GM23338 (cell line): ENCODE results near the gene LGALS14. TPM values are rescaled to one million over a fixed set of nuclear protein-coding genes. Genes with fewer than 3 reads are reported as not detected.
"Not testable (repeated sequence)": the region's sequence is repeated elsewhere in the genome, so short reads cannot be mapped to it uniquely, and the experiment has no call there.

Experiments
- ATAC-seq: fragments of 200-7000 bp; cut with Tn5 transposase; 3 replicates; pipeline ENCODE4 v1.9.1; 2020
- DNase-seq: peaks from one replicate; pipeline ENCODE4 v3.0.0-alpha.2; 2015; ENCODE audit warnings: low spot score
- H2AFZ ChIP-seq: fragments of 200-600 bp; sonication (generic); 2 replicates; pipeline ENCODE4 v1.8.0; 2016; ENCODE audit warnings: antibody characterized with exemption, mild to moderate bottlenecking, moderate library complexity
- H3F3A ChIP-seq: fragments of 200-600 bp; sonication (generic); replicated peaks from 2 replicates; pipeline ENCODE4 v1.8.0; 2017; ENCODE audit warnings: antibody characterized with exemption, mixed run types, low read depth
- H3K27ac ChIP-seq: fragments of 200-600 bp; sonication (generic); 2 replicates; pipeline ENCODE4 v1.6.1; 2016; ENCODE audit warnings: low read depth
- H3K27me3 ChIP-seq: fragments of 200-600 bp; sonication (generic); 2 replicates; pipeline ENCODE4 v1.8.0; 2016; ENCODE audit warnings: mild to moderate bottlenecking, mixed run types, moderate library complexity; ENCODE audit not compliant: insufficient read depth
- H3K36me3 ChIP-seq: fragments of 200-600 bp; sonication (generic); 2 replicates; pipeline ENCODE4 v1.8.0; 2016; ENCODE audit warnings: mild to moderate bottlenecking; ENCODE audit not compliant: insufficient read depth
- H3K4me1 ChIP-seq: fragments of 200-600 bp; sonication (generic); 2 replicates; pipeline ENCODE4 v1.8.0; 2016; ENCODE audit warnings: mild to moderate bottlenecking, moderate library complexity; ENCODE audit not compliant: insufficient read depth
- H3K4me2 ChIP-seq: fragments of 200-600 bp; sonication (generic); 2 replicates; pipeline ENCODE4 v1.7.1; 2017; ENCODE audit warnings: mixed run types
- H3K4me3 ChIP-seq: fragments of 200-600 bp; sonication (generic); 2 replicates; pipeline ENCODE4 v1.6.1; 2016; ENCODE audit warnings: mixed run types
- H3K79me2 ChIP-seq: fragments of 200-600 bp; sonication (generic); replicated peaks from 2 replicates; pipeline ENCODE4 v1.8.0; 2017; ENCODE audit warnings: mild to moderate bottlenecking; ENCODE audit not compliant: insufficient read depth
- H3K9me2 ChIP-seq: fragments of 200-600 bp; sonication (generic); 2 replicates; pipeline ENCODE4 v1.8.0; 2017; ENCODE audit not compliant: insufficient read depth
- H4K20me1 ChIP-seq: fragments of 200-600 bp; sonication (generic); replicated peaks from 2 replicates; pipeline ENCODE4 v1.8.0; 2017; ENCODE audit warnings: mild to moderate bottlenecking; ENCODE audit not compliant: insufficient read depth
- H3K27ac Mint-ChIP-seq: 2 replicates; pipeline ENCODE4 v1.8.0; 2020; ENCODE audit warnings: inconsistent platforms, mild to moderate bottlenecking, moderate library complexity, mixed read lengths
- H3K27me3 Mint-ChIP-seq: 3 replicates; pipeline ENCODE4 v1.8.0; 2022; ENCODE audit warnings: low read depth, mild to moderate bottlenecking, moderate library complexity, mixed read lengths, inconsistent platforms; ENCODE audit not compliant: insufficient read depth, poor library complexity
- H3K36me3 Mint-ChIP-seq: 3 replicates; pipeline ENCODE4 v1.8.0; 2021; ENCODE audit warnings: low read depth, mild to moderate bottlenecking, inconsistent platforms, moderate library complexity, mixed read lengths
- H3K4me1 Mint-ChIP-seq: 3 replicates; pipeline ENCODE4 v1.8.0; 2020; ENCODE audit warnings: mild to moderate bottlenecking, inconsistent platforms, mixed read lengths
- H3K4me3 Mint-ChIP-seq: 3 replicates; pipeline ENCODE4 v1.8.0; 2021; ENCODE audit warnings: moderate library complexity, mild to moderate bottlenecking, inconsistent platforms, mixed read lengths
- H3K9me3 Mint-ChIP-seq: 3 replicates; pipeline ENCODE4 v1.8.0; 2020; ENCODE audit warnings: moderate library complexity, mild to moderate bottlenecking, inconsistent platforms, mixed read lengths
- CTCF ChIP-seq, 2 experiments: fragments of 200-600 bp in 1 of 2; sonication (generic) in 1 of 2; conservative IDR thresholded peaks; 2 replicates each; pipeline versions ENCODE4 v1.5.1 to v1.6.1; 2016 to 2017; ENCODE audit warnings: antibody characterized with exemption in 2 of 2, low read depth in 2 of 2, mild to moderate bottlenecking in 2 of 2, moderate library complexity in 1 of 2
- ZNF462 ChIP-seq: fragments of 250-450 bp; sonication (Bioruptor Pico); IDR thresholded peaks from 2 replicates; pipeline ENCODE4 v1.5.0; 2020; ENCODE audit warnings: mild to moderate bottlenecking, moderate library complexity
- polyA plus RNA-seq: library from polyadenylated mRNA; unstranded; fragments of >200 nt; fragmentation: Nextera tagmentation; extraction: Ambion mirVana; gene quantifications from 2 replicates; pipeline ENCODE4 v1.2.1, GENCODE V29; 2016
- total RNA-seq: library from RNA; depleted of rRNA; stranded (reverse); fragments of >200 nt; shearing (Covaris generic); gene quantifications from 2 replicates; pipeline ENCODE4 v1.2.3, GENCODE V29; 2014

LGALS14 gene
- total and polyA plus RNA-seq, 2 experiments from 2014 or later, result not detected

- H4K20me1 ChIP-seq, H3K27ac Mint-ChIP-seq, H3K27me3 Mint-ChIP-seq, H3K4me3 ChIP-seq, H3K27ac ChIP-seq, H3K4me3 Mint-ChIP-seq, H3K36me3 Mint-ChIP-seq, H3K27me3 ChIP-seq, H3K9me2 ChIP-seq, ATAC-seq, H3K9me3 Mint-ChIP-seq, H3K4me2 ChIP-seq, H3K36me3 ChIP-seq, H3F3A ChIP-seq, H3K79me2 ChIP-seq, H2AFZ ChIP-seq: not testable (repeated sequence)
- peak; percentile 20 for DNase-seq
- peaks cover 13% of the 10 kb centered on the region for H3K4me1 ChIP-seq
- peaks cover 13% of the 10 kb centered on the region for H3K4me1 Mint-ChIP-seq
- TF ChIP-seq CTCF (conservative IDR thresholded peaks at IDR 0.05; ENCODE audit: low read depth in 2 of 2), result peak; percentile 45 to 63
Observed at GRCh38 chr19:39673862-39674261, 30.4 kb upstream of the LGALS14 start.

GRCh38 chr19:39676004-39676403, 28.3 kb upstream of the LGALS14 start:
- ATAC-seq, result no peak

More at GRCh38 chr19:39676004-39676403, 28.3 kb upstream of the LGALS14 start:
- Mint-ChIP-seq H3K4me3 (no peak overlapping the region), H3K27me3 (peaks cover 7% of the 10 kb centered on the region), H3K27ac (no peak overlapping the region), H3K4me1 (peaks cover 7% of the 10 kb centered on the region), H3K9me3 (no peaks in the 10 kb centered on the region), H3K36me3 (no peaks in the 10 kb centered on the region)
- no peak for TF ChIP-seq ZNF462 (CRISPR knock-in tag)
- Histone ChIP-seq H3K4me3 (no peak overlapping the region), H3K4me1 (peaks cover 8% of the 10 kb centered on the region; the same call in 1 of the 2 replicates), H3K27ac (no peak overlapping the region), H3K36me3 (no peaks in the 10 kb centered on the region), H3F3A (no peaks in the 10 kb centered on the region), H3K79me2 (no peaks in the 10 kb centered on the region), H3K27me3 (no peaks in the 10 kb centered on the region), H3K9me2 (no peaks in the 10 kb centered on the region), H3K4me2 (no peak overlapping the region), H4K20me1 (no peaks in the 10 kb centered on the region), H2AFZ (peak overlapping the region; percentile 69; the same call in 1 of the 2 replicates)
- no peak for DNase-seq
